GM12873 (cell line): ENCODE results near the gene TYMS.

ENCODE experiments used
- CTCF ChIP-seq: IDR thresholded peaks from 2 replicates; pipeline ENCODE4 v1.5.1; 2012; ENCODE audit warnings: low read depth, mild to moderate bottlenecking, moderate library complexity, low read length, control low read depth; ENCODE audit not compliant: insufficient read depth; ENCODE audit errors: missing control alignments

The TYMS gene

DNA sequence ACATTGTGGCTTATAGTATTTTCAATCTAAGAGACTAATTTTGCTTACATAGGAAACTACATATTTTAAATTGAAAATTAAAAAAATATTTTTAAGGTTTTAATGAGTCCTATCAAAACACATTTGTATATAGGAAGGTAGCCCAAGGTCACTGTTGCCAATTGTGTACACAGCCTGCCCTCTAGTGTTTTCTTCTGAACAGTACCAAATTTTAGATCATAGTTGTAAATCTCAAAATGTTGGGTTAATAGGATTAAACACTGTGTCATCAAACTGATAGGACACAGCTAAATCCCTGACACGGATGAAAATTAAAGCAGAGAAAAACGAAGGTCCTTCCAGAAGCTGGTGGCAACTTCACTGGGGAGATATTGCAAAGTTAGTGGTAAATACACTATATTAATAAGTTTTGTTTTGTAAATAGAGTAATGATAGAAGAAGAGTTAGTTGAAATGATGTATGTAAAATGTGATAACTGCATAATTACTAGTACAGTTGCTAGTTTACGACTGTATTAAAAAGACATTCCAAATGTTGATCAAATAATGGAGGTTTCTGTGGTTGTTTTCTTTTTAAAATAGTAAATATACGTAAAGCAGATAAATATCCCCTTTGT, 41.0 kb upstream of the TYMS start:
- TF ChIP-seq CTCF = peak; percentile 57

DNA sequence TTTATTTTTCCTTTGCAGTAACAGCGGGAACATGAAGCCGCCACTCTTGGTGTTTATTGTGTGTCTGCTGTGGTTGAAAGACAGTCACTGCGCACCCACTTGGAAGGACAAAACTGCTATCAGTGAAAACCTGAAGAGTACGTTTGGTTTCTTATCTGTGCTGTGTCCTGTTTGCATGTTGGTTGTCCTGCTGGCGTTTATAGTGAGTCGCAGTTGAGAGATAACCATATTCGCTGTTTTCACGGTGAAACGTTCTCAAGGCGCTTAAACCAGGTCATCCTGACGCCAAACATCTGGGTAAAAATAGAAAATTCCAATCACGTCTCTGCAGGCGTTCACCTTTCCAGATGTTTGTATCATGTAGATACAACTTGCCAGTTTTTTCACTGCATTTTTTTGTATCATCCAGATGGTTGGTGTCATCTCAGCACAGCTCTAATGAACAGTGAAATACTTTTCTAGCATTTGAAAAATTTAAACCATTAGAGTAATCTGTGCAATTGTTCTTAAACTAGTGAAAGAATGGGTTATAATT, 39.4 kb upstream of the TYMS start:
- TF ChIP-seq CTCF = no peak

- TF ChIP-seq CTCF = no peak
These were observed 38.8 kb upstream of the TYMS start for GRCh38 chr18:618618-619017.

DNA sequence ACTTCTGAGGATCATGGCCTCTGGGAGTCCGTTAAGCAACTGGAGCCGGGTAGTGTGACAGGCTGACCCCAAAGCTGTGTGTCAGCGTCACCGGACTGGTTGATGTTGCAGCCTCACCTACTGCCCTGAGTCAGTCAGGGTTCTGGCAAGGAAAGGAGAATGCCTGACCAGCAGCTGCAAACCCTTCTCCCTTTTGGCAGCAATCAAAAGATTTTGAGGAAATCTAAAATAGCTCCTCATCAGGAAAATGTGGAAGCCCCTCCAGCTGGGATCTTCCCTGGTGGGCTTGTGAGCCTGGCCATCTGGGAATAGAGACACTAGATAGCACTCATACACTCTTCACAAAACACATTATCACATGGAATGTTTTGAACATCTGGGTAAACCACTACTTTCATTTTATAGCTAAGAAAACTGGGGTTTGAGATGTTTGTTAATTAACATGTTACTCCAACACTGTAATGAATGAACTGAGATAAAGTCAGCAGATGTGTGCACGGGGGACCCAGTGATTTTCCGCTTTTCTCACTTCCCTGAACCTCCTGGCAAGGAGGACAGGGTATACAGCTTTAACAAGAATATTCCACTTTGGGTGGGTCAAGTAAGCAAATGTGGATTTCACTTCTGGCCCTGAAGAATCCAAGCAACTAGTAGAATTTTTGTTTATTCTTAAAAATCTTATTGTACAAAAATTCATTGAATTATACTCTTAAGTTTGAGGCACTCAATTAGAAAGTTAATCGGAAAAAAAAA, 36.0 kb upstream of the TYMS start:
- no peak for TF ChIP-seq CTCF

DNA sequence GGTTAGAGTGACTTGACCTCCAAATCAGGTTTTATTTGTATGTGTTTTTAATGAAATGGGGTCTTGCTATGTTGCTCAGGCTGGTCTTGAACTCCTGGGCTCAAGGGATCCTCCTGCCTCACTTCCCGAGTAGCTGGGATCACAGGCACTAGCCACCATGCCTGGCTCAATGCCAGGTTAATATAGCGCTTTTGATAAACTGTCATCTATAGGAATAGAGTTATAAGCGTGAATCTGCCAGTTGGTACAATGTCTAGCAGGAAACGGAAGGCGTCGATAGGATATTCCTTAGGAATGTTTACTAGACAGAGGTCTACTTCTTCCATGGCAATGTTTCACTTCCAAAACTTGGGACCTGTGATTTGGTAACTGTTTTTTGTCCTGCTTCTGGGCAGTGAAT, 35.2 kb upstream of the TYMS start:
- TF ChIP-seq CTCF = no peak

DNA sequence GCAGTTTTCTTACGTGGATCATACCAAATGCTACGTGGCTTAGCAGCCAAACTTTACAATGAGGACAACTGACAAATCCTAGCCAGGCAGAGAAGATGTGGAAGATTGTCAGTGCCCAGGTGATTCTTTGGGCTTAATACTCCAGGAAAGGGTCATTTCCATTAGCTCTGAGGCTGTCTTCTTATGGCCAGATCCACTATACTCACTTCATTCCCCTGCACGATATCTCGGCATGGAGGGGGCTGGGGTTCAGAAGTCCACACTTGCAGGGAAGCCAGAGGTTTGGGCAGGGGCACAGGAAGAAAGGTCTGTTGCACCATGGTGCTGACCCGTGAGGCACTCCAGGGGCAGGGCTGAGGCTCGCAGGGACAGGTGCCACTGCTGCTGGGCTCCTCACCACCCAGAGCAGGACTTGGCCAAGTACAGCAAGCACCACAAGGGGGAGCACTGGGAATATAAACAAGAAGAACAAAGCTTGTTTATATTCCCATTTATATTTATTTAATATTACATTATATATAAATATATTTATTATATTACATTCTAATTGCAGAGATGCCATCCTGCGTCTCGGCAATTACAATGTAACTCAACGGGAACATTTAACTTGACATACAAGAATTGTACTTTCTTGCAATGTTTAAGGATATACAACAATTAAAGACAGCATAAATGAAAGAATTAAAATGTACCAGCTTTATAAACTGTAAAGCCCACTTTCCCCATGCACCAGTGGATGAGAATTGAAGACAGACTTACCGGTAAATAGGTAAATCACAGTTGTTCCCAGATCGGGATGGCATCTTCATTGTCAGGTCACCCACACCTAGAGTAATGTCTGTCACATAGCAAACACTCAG, 33.5 kb upstream of the TYMS start:
- TF ChIP-seq CTCF = peak; percentile 60

DNA sequence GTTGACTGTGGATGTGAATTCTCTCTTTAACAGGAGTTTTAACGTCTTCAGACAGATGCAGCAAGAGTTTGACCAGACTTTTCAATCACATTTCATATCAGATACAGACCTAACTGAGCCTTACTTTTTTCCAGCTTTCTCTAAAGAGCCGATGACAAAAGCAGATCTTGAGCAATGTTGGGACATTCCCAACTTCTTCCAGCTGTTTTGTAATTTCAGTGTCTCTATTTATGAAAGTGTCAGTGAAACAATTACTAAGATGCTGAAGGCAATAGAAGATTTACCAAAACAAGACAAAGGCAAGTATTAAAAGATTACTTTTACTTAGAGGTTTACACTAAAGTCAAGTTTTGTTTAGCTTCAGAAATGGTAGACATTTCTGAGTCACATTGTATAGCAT, 30.2 kb upstream of the TYMS start:
- TF ChIP-seq CTCF = no peak
